ENCODE data around the gene SLC6A3.
"Not testable (repeated sequence)": the region's sequence is repeated elsewhere in the genome, so short reads cannot be mapped to it uniquely, and the experiment has no call there.

The SLC6A3 gene

GRCh38 chr5:1476967-1477310 lies 31.7 kb upstream of the SLC6A3 start:
- no peak for DNase-seq

GRCh38 chr5:1476181-1476966 lies 31.1 kb upstream of the SLC6A3 start:
- no peak for DNase-seq

GRCh38 chr5:1475544-1475900 lies 30.3 kb upstream of the SLC6A3 start:
- not testable (repeated sequence) for DNase-seq

- no peak for DNase-seq
These were observed 29.8 kb upstream of the SLC6A3 start for GRCh38 chr5:1474866-1475543.

GRCh38 chr5:1474183-1474839 lies 29.1 kb upstream of the SLC6A3 start:
- no peak for DNase-seq

- DNase-seq: no peak
These were observed 28.5 kb upstream of the SLC6A3 start for GRCh38 chr5:1473746-1474145.

GRCh38 chr5:1472964-1473628 lies 27.9 kb upstream of the SLC6A3 start:
- no peak for DNase-seq

- DNase-seq: no peak
These were observed 27.0 kb upstream of the SLC6A3 start for GRCh38 chr5:1471997-1472963.

GRCh38 chr5:1471240-1471853 lies 26.1 kb upstream of the SLC6A3 start:
- no peak for DNase-seq

- no peak for DNase-seq
These were observed 25.5 kb upstream of the SLC6A3 start for GRCh38 chr5:1470762-1471211.

GRCh38 chr5:1468629-1469527 lies 23.6 kb upstream of the SLC6A3 start:
- DNase-seq: no peak

GRCh38 chr5:1468247-1468612 lies 23.0 kb upstream of the SLC6A3 start:
- DNase-seq: no peak

GRCh38 chr5:1467341-1468246 lies 22.4 kb upstream of the SLC6A3 start:
- no peak for DNase-seq

- no peak for DNase-seq
These were observed 21.5 kb upstream of the SLC6A3 start for GRCh38 chr5:1466631-1467265.

GRCh38 chr5:1465966-1466471 lies 20.8 kb upstream of the SLC6A3 start:
- DNase-seq: no peak

- no peak for DNase-seq
These were observed 19.9 kb upstream of the SLC6A3 start for GRCh38 chr5:1465117-1465516.

GRCh38 chr5:1464511-1464910 lies 19.3 kb upstream of the SLC6A3 start:
- no peak for DNase-seq

- DNase-seq: no peak
These were observed 18.8 kb upstream of the SLC6A3 start for GRCh38 chr5:1464096-1464446.
